Smooth muscle cell (in vitro differentiated cells): ENCODE data around the gene WBP1L. TPM values are rescaled to one million over a fixed set of nuclear protein-coding genes. Genes with fewer than 3 reads are reported as not detected.
A peak's percentile ranks its signal among the peaks of the same experiment; 100 is the strongest.

Experiments used
- DNase-seq: peaks from one replicate; lab custom pipeline; 2025; ENCODE audit not compliant: unreplicated experiment; lab: John Stamatoyannopoulos, UW
- H2AFZ ChIP-seq: fragments of 200-600 bp; sonication (generic); 2 replicates; pipeline ENCODE4 v1.6.0; 2016; ENCODE audit warnings: antibody characterized with exemption, low read depth, mild to moderate bottlenecking
- H3F3A ChIP-seq: fragments of 200-600 bp; sonication (generic); 2 replicates; pipeline ENCODE4 v1.6.0; 2017; ENCODE audit warnings: antibody characterized with exemption, low read depth
- H3K27ac ChIP-seq: fragments of 200-600 bp; sonication (generic); 2 replicates; pipeline ENCODE4 v1.5.1; 2016; ENCODE audit warnings: low read depth, mild to moderate bottlenecking
- H3K27me3 ChIP-seq: fragments of 200-600 bp; sonication (generic); 2 replicates; pipeline ENCODE4 v1.6.1; 2016; ENCODE audit warnings: low read depth, mild to moderate bottlenecking
- H3K36me3 ChIP-seq: fragments of 200-600 bp; sonication (generic); 2 replicates; pipeline ENCODE4 v1.5.1; 2016; ENCODE audit warnings: low read depth
- H3K4me1 ChIP-seq: fragments of 200-600 bp; sonication (generic); 2 replicates; pipeline ENCODE4 v1.5.1; 2016; ENCODE audit warnings: low read depth
- H3K4me2 ChIP-seq: fragments of 200-600 bp; sonication (generic); 2 replicates; pipeline ENCODE4 v1.6.0; 2016; ENCODE audit warnings: mild to moderate bottlenecking
- H3K4me3 ChIP-seq: fragments of 200-600 bp; sonication (generic); 2 replicates; pipeline ENCODE4 v1.5.1; 2016; ENCODE audit warnings: mild to moderate bottlenecking
- H3K79me2 ChIP-seq: fragments of 200-600 bp; sonication (generic); 2 replicates; pipeline ENCODE4 v1.6.0; 2016; ENCODE audit warnings: low read depth, mild to moderate bottlenecking
- H3K9ac ChIP-seq: fragments of 200-600 bp; sonication (generic); 2 replicates; pipeline ENCODE4 v1.6.0; 2016; ENCODE audit warnings: low read depth
- H3K9me3 ChIP-seq: fragments of 200-600 bp; sonication (generic); replicated peaks from 2 replicates; pipeline ENCODE4 v1.5.1; 2016; ENCODE audit warnings: low read depth
- H4K20me1 ChIP-seq: fragments of 200-600 bp; sonication (generic); 2 replicates; pipeline ENCODE4 v1.6.0; 2016; ENCODE audit warnings: low read depth
- CTCF ChIP-seq: fragments of 200-600 bp; sonication (generic); IDR thresholded peaks from 2 replicates; pipeline ENCODE4 v1.5.1; 2017; ENCODE audit warnings: borderline replicate concordance, mild to moderate bottlenecking, antibody characterized with exemption; ENCODE audit not compliant: insufficient read depth, poor library complexity, severe bottlenecking
- WGBS: methylation state at CpG from one replicate; pipeline ENCODE4 v1.1.7; 2016; ENCODE audit warnings: low lambda C conversion rate; 5-methylcytosine and 5-hydroxymethylcytosine counted together
- polyA plus RNA-seq: library from polyadenylated mRNA; unstranded; fragments of >200 nt; fragmentation: Nextera tagmentation; extraction: Ambion mirVana; gene quantifications from 2 replicates; pipeline ENCODE4 v1.2.1, GENCODE V29; 2016
- total RNA-seq: library from RNA; depleted of rRNA; stranded (reverse); fragments of >200 nt; gene quantifications from 2 replicates; pipeline ENCODE4 v1.2.3, GENCODE V29; 2014

The WBP1L gene
- total and polyA plus RNA-seq, 2 experiments from 2014 or later: 18.0 to 45.3 TPM

DNA sequence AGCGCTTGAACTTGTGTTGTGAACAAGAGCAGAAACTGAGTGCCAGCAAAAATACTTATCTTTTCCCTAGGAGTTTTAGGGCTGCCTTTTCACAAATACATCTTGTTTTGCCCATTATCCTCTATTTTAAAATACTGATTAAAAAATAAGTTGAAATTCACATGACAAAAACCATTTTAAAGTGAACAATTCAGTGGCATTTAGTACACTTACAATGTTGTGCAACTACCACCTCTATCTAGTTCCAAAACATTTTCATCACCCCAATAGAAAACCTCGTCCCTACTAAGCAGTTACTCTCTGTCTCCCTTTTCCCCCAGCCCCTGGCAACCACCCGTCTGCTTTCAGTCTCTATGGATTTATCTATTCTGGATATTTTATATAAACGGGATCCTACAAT lies 1.4 kb downstream of the WBP1L start:
- Histone ChIP-seq H2AFZ (no peak overlapping the region), H3K27me3 (no peaks in the 10 kb centered on the region), H3F3A (peaks cover 5% of the 10 kb centered on the region), H3K4me3 (peak overlapping the region; percentile 69), H3K9ac (no peak overlapping the region), H3K27ac (no peak overlapping the region), H3K9me3 (no peaks in the 10 kb centered on the region), H3K36me3 (no peaks in the 10 kb centered on the region), H3K79me2 (peaks cover 55% of the 10 kb centered on the region), H3K4me2 (peak overlapping the region; percentile 99), H3K4me1 (peaks cover 15% of the 10 kb centered on the region), H4K20me1 (peaks cover 43% of the 10 kb centered on the region)
- DNase-seq: no peak
- TF ChIP-seq CTCF: no peak
- WGBS: 91% methylated on average over 4 of the region's 4 CpGs

DNA sequence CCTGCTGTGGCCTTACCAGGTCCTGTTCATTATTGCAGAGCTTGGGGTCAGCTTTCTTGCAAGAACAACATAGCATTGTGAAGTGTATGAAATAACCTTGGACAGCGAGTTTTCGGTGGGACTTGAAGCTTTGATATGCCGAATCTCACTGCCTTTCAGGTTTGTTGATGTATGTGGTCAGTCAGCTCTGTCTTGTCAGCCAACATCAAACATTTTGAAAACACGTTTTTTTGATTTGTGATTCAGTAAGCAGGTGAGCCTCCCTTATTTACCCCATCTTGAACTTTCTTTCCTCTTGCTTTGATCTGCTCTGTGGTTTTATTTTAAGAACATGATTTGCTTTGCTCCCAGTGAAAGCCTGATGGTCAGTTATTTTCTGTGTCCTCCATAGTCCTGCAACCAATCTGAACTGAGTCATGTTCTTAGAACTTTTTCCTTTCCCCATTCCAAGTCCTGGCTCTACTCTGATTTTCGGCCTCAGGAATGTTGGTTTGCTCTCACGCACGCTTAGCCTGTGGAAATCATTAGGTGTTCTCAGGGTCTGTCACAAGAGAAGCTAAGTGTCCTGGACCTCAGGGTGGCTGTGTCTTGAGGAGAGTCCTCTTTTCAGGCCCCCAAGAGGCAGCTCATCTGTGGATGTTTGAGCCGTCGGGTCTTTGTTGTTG lies 8.7 kb downstream of the WBP1L start:
- Histone ChIP-seq H3K27ac (peak overlapping the region; percentile 73), H3K36me3 (no peaks in the 10 kb centered on the region), H3K79me2 (peaks cover 76% of the 10 kb centered on the region), H3F3A (peaks cover 29% of the 10 kb centered on the region), H3K4me3 (no peak overlapping the region), H3K27me3 (no peaks in the 10 kb centered on the region), H3K9me3 (no peaks in the 10 kb centered on the region), H3K9ac (peak overlapping the region; percentile 49), H4K20me1 (peaks cover 98% of the 10 kb centered on the region), H2AFZ (no peak overlapping the region), H3K4me1 (peaks cover 19% of the 10 kb centered on the region), H3K4me2 (peak overlapping the region; percentile 70)
- no peak for DNase-seq
- WGBS: 67% methylated on average over 9 of the region's 9 CpGs
- no peak for TF ChIP-seq CTCF

- DNase-seq: no peak
- Histone ChIP-seq H3K27me3 (no peaks in the 10 kb centered on the region), H3K9ac (peak overlapping the region; percentile 49), H3K9me3 (no peaks in the 10 kb centered on the region), H3F3A (peaks cover 29% of the 10 kb centered on the region), H3K4me3 (no peak overlapping the region), H3K79me2 (peaks cover 72% of the 10 kb centered on the region), H3K4me1 (peaks cover 19% of the 10 kb centered on the region), H2AFZ (no peak overlapping the region), H3K36me3 (no peaks in the 10 kb centered on the region), H4K20me1 (peaks cover 99% of the 10 kb centered on the region), H3K4me2 (peak overlapping the region; percentile 70), H3K27ac (peak overlapping the region; percentile 73)
- peak; percentile 49 for TF ChIP-seq CTCF
- 48% methylated on average over 4 of the region's 4 CpGs for WGBS
Measured at GRCh38 chr10:102752934-102753664, 9.4 kb downstream of the WBP1L start.

DNA sequence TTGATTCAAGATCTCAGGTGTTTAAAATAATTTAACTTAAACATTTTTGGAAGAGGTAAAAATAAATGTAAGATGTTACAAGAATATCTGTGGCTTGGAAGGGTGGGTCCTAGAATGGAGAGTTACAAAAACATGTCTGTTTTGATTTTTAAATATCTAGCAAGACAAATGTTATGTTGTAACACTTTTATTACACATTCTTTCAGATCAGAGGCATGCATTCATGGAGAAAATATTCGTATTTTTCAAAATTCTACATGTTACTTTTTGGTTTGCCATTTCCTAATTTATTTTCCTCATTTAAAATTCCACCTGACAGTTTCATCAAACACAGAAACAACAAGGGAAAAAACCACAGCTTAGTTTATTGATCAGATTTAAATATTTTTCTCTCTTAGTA lies 10.0 kb downstream of the WBP1L start:
- H3K79me2 ChIP-seq: peaks cover 66% of the 10 kb centered on the region
- H4K20me1 ChIP-seq: peaks cover 99% of the 10 kb centered on the region
- H3K4me1 ChIP-seq: peaks cover 22% of the 10 kb centered on the region
- H3K27me3 ChIP-seq: no peaks in the 10 kb centered on the region
- H3K4me3 ChIP-seq: no peak overlapping the region
- DNase-seq: no peak
- H2AFZ ChIP-seq: no peak overlapping the region
- peaks cover 24% of the 10 kb centered on the region for H3F3A ChIP-seq
- 67% methylated on average over 1 of the region's 1 CpG for WGBS
- peak overlapping the region; percentile 64 for H3K4me2 ChIP-seq
- H3K9me3 ChIP-seq: no peaks in the 10 kb centered on the region
- H3K27ac ChIP-seq: peak overlapping the region; percentile 73
- TF ChIP-seq CTCF: no peak
- no peak overlapping the region for H3K9ac ChIP-seq
- no peaks in the 10 kb centered on the region for H3K36me3 ChIP-seq
